ENCODE results near the gene C4orf51. TPM values are rescaled to one million over a fixed set of nuclear protein-coding genes. Genes with fewer than 3 reads are reported as not detected.
A peak's percentile ranks its signal among the peaks of the same experiment; 100 is the strongest.

C4orf51 gene
- total and polyA plus RNA-seq, 7 donors = not detected

GRCh38 chr4:145722561-145722960, 42.6 kb downstream of the C4orf51 start:
- Histone ChIP-seq H3K9me3 (peaks cover 0 to 3% (median 0%) of the 10 kb centered on the region in 4 donors), H3K27ac (no peak overlapping the region), H3K4me3 (no peak overlapping the region), H3K27me3 (no peaks in the 10 kb centered on the region), H3K36me3 (no peaks in the 10 kb centered on the region), H3K4me1 (no peaks in the 10 kb centered on the region)
- 90 to 100% methylated on average over 1 of the region's 1 CpG for whole genome bisulfite sequencing, 2 donors
- no peak for DNase-seq
- intact Hi-C loops (cut with DNase I) = no loop called here
- TF ChIP-seq POLR2AphosphoS5 (IDR thresholded peaks at IDR 0.05) = no peak
- no peak for TF ChIP-seq POLR2A (IDR thresholded peaks at IDR 0.05)
- TF ChIP-seq CTCF (IDR thresholded peaks at IDR 0.05) = no peak
- no peak for TF ChIP-seq EP300 (IDR thresholded peaks at IDR 0.05)

- Histone ChIP-seq H3K4me3 (no peak overlapping the region), H3K36me3 (no peaks in the 10 kb centered on the region), H3K9me3 (peaks cover 0 to 3% (median 0%) of the 10 kb centered on the region in 4 donors), H3K27ac (no peak overlapping the region), H3K27me3 (no peaks in the 10 kb centered on the region), H3K4me1 (no peaks in the 10 kb centered on the region)
- no peak for TF ChIP-seq EP300 (IDR thresholded peaks at IDR 0.05)
- TF ChIP-seq POLR2AphosphoS5 (IDR thresholded peaks at IDR 0.05) = no peak
- no peak for TF ChIP-seq CTCF (IDR thresholded peaks at IDR 0.05)
- no peak for TF ChIP-seq POLR2A (IDR thresholded peaks at IDR 0.05)
- intact Hi-C loops (cut with DNase I) = no loop called here
- no peak for DNase-seq
- 91 to 99% methylated on average over 2 of the region's 2 CpGs for WGBS, 2 donors
Observed at GRCh38 chr4:145723336-145723735, 43.4 kb downstream of the C4orf51 start.

GRCh38 chr4:145730026-145730425, 50.1 kb downstream of the C4orf51 start:
- peak overlapping the region in 1 of 4 donors; percentile 10 for H3K27ac ChIP-seq
- no peaks in the 10 kb centered on the region for H3K9me3 ChIP-seq
- WGBS, 2 donors = 83 to 91% methylated on average over 5 of the region's 5 CpGs
- no peak overlapping the region for H3K4me3 ChIP-seq
- peaks cover 0 to 34% (median 26%) of the 10 kb centered on the region in 4 donors for H3K4me1 ChIP-seq
- intact Hi-C loops (cut with DNase I) = loop anchor here (5.0 to 10.0 kb wide), 5 partner anchors 48 to 795 kb away; partner anchors contain the start of genes C4orf51, LSM6, OTUD4 and SLC10A7
- no peaks in the 10 kb centered on the region for H3K36me3 ChIP-seq
- no peak for TF ChIP-seq POLR2AphosphoS5 (IDR thresholded peaks at IDR 0.05)
- TF ChIP-seq EP300 (IDR thresholded peaks at IDR 0.05) = no peak
- TF ChIP-seq CTCF (IDR thresholded peaks at IDR 0.05) = no peak
- no peak for TF ChIP-seq POLR2A (IDR thresholded peaks at IDR 0.05)
- DNase-seq = no peak
- no peaks in the 10 kb centered on the region for H3K27me3 ChIP-seq

GRCh38 chr4:145731028-145731427, 51.1 kb downstream of the C4orf51 start:
- 13 to 55% methylated on average over 1 of the region's 1 CpG for WGBS, 2 donors
- peak overlapping the region in 3 of 4 donors; percentile 22 to 37 (median 28) for H3K27ac ChIP-seq
- DNase-seq = no peak
- H3K36me3 ChIP-seq = no peaks in the 10 kb centered on the region
- intact Hi-C loops (cut with DNase I) = loop anchor here (5.0 to 10.0 kb wide), 5 partner anchors 49 to 794 kb away; partner anchors contain the start of genes C4orf51, LSM6, OTUD4 and SLC10A7
- no peaks in the 10 kb centered on the region for H3K27me3 ChIP-seq
- TF ChIP-seq POLR2AphosphoS5 (IDR thresholded peaks at IDR 0.05) (no peak), CTCF (IDR thresholded peaks at IDR 0.05) (no peak), POLR2A (IDR thresholded peaks at IDR 0.05) (no peak), EP300 (IDR thresholded peaks at IDR 0.05) (no peak)
- H3K9me3 ChIP-seq = no peaks in the 10 kb centered on the region
- peaks cover 0 to 44% (median 36%) of the 10 kb centered on the region in 4 donors for H3K4me1 ChIP-seq
- H3K4me3 ChIP-seq = no peak overlapping the region

All from sigmoid colon (tissue), 7 donors.